GM19351 (cell line): ENCODE results near the gene GRID1.
"Not testable (repeated sequence)": the region's sequence is repeated elsewhere in the genome, so short reads cannot be mapped to it uniquely, and the experiment has no call there.

Source experiments
- ATAC-seq: cut with Tn5 transposase; IDR thresholded peaks from one replicate; pipeline ENCODE4 v1.9.1; 2021; ENCODE audit warnings: mild to moderate bottlenecking, moderate library complexity; ENCODE audit not compliant: unreplicated experiment

The GRID1 gene

GRCh38 chr10:85863301-85864172, 503.1 kb downstream of the GRID1 start:
- no peak for ATAC-seq

- no peak for ATAC-seq
Observed at GRCh38 chr10:85862771-85863170, 503.8 kb downstream of the GRID1 start.

GRCh38 chr10:85861513-85862197, 504.9 kb downstream of the GRID1 start:
- no peak for ATAC-seq

- ATAC-seq, result no peak
Observed at GRCh38 chr10:85859859-85860258, 506.7 kb downstream of the GRID1 start.

- ATAC-seq, result no peak
Observed at GRCh38 chr10:85858776-85859515, 507.6 kb downstream of the GRID1 start.

GRCh38 chr10:85857791-85858190, 508.8 kb downstream of the GRID1 start:
- ATAC-seq, result no peak

GRCh38 chr10:85857305-85857704, 509.3 kb downstream of the GRID1 start:
- no peak for ATAC-seq

- ATAC-seq, result no peak
Observed at GRCh38 chr10:85851934-85852333, 514.7 kb downstream of the GRID1 start.

- no peak for ATAC-seq
Observed at GRCh38 chr10:85851325-85851724, 515.3 kb downstream of the GRID1 start.

GRCh38 chr10:85850736-85851135, 515.9 kb downstream of the GRID1 start:
- no peak for ATAC-seq

GRCh38 chr10:85849315-85849714, 517.3 kb downstream of the GRID1 start:
- ATAC-seq, result no peak

GRCh38 chr10:85848756-85849155, 517.8 kb downstream of the GRID1 start:
- ATAC-seq, result no peak

- no peak for ATAC-seq
Observed at GRCh38 chr10:85847085-85847484, 519.5 kb downstream of the GRID1 start.

GRCh38 chr10:85838660-85839059, 527.9 kb downstream of the GRID1 start:
- ATAC-seq, result not testable (repeated sequence)

- ATAC-seq, result no peak
Observed at GRCh38 chr10:85832988-85833387, 533.6 kb downstream of the GRID1 start.

GRCh38 chr10:85831422-85831821, 535.2 kb downstream of the GRID1 start:
- ATAC-seq, result no peak

GRCh38 chr10:85826377-85826776, 540.2 kb downstream of the GRID1 start:
- ATAC-seq, result no peak

- no peak for ATAC-seq
Observed at GRCh38 chr10:85811405-85811804, 555.2 kb downstream of the GRID1 start.

GRCh38 chr10:85810674-85811073, 555.9 kb downstream of the GRID1 start:
- no peak for ATAC-seq

GRCh38 chr10:85795460-85795859, 571.1 kb downstream of the GRID1 start:
- no peak for ATAC-seq

- no peak for ATAC-seq
Observed at GRCh38 chr10:85794553-85794952, 572.0 kb downstream of the GRID1 start.

GRCh38 chr10:85792533-85792858, 574.1 kb downstream of the GRID1 start:
- ATAC-seq, result no peak
